Measurements from ENCODE around the gene ABHD17A. TPM values are rescaled to one million over a fixed set of nuclear protein-coding genes. Genes with fewer than 3 reads are reported as not detected.
A peak's percentile ranks its signal among the peaks of the same experiment; 100 is the strongest.

The ABHD17A gene
- total RNA-seq, 1 donor from 2014 or later, result 283 TPM

DNA sequence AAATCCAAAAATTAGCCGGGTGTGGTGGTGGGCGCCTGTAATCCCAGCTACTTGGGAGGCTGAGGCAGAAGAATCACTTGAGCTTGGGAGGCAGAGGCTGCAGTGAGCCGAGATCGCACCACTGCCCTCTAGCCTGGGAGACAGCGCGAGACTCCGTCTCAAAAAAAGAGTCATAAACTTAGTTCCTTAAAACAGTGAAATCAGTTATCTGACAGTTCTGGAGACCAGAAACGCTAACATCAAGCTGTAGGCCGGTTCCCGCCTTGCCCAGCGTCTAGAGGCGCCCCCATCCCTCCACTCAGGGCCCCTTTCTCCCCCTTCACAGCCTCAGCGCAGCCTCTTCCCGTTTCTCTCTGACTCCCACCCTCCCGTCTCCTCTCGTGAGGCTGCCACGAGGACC lies 31.9 kb upstream of the ABHD17A start:
- no peaks in the 10 kb centered on the region for H3K4me1 Mint-ChIP-seq (ENCODE audit: unreplicated experiment)
- H3K27ac Mint-ChIP-seq (ENCODE audit: unreplicated experiment), result no peak overlapping the region
- no peaks in the 10 kb centered on the region for H3K9me3 Mint-ChIP-seq (ENCODE audit: unreplicated experiment)
- no peak for DNase-seq (ENCODE audit: low spot score)
- H3K4me3 Mint-ChIP-seq (ENCODE audit: unreplicated experiment), result no peak overlapping the region
- H3K27me3 Mint-ChIP-seq (ENCODE audit: unreplicated experiment), result peaks cover 5% of the 10 kb centered on the region
- TF ChIP-seq, protein P1, sequence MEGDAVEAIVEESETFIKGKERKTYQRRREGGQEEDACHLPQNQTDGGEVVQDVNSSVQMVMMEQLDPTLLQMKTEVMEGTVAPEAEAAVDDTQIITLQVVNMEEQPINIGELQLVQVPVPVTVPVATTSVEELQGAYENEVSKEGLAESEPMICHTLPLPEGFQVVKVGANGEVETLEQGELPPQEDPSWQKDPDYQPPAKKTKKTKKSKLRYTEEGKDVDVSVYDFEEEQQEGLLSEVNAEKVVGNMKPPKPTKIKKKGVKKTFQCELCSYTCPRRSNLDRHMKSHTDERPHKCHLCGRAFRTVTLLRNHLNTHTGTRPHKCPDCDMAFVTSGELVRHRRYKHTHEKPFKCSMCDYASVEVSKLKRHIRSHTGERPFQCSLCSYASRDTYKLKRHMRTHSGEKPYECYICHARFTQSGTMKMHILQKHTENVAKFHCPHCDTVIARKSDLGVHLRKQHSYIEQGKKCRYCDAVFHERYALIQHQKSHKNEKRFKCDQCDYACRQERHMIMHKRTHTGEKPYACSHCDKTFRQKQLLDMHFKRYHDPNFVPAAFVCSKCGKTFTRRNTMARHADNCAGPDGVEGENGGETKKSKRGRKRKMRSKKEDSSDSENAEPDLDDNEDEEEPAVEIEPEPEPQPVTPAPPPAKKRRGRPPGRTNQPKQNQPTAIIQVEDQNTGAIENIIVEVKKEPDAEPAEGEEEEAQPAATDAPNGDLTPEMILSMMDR (IDR thresholded peaks at IDR 0.05; ENCODE audit: unreplicated experiment), result no peak
- H3K36me3 Mint-ChIP-seq (ENCODE audit: low read depth, unreplicated experiment), result peaks cover 8% of the 10 kb centered on the region

DNA sequence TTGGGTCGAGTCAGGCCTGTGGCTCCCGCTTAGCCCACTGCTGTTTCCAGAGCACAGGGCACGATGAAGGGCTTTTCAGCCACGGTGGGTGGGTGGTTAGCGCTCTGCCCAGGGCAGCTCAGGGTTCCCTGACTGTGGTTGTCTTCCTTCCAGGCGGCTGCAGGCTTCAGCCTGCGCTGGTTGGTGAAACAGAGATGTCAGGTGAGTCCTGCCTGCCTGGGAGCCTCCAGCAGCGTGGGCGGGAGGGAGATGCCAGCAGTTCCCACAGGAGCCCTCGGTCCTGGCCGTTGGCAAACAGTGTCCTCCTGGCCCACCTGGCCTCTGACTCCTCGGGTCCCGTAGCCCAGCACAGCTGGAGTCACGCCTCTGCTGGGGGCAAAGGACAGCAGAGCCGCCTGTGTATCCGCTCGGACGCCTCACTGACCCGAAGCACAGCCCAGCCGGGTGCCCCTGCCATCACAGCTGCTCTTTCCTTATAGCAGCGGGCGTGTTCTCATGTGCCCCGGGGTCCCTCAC lies 29.6 kb upstream of the ABHD17A start:
- H3K36me3 Mint-ChIP-seq (ENCODE audit: low read depth, unreplicated experiment), result peaks cover 3% of the 10 kb centered on the region
- peaks cover 4% of the 10 kb centered on the region for H3K4me1 Mint-ChIP-seq (ENCODE audit: unreplicated experiment)
- H3K9me3 Mint-ChIP-seq (ENCODE audit: unreplicated experiment), result no peaks in the 10 kb centered on the region
- H3K27ac Mint-ChIP-seq (ENCODE audit: unreplicated experiment), result no peak overlapping the region
- TF ChIP-seq, protein P1 (IDR thresholded peaks at IDR 0.05; ENCODE audit: unreplicated experiment), result no peak
- H3K4me3 Mint-ChIP-seq (ENCODE audit: unreplicated experiment), result no peak overlapping the region
- H3K27me3 Mint-ChIP-seq (ENCODE audit: unreplicated experiment), result peaks cover 5% of the 10 kb centered on the region
- no peak for DNase-seq (ENCODE audit: low spot score)

DNA sequence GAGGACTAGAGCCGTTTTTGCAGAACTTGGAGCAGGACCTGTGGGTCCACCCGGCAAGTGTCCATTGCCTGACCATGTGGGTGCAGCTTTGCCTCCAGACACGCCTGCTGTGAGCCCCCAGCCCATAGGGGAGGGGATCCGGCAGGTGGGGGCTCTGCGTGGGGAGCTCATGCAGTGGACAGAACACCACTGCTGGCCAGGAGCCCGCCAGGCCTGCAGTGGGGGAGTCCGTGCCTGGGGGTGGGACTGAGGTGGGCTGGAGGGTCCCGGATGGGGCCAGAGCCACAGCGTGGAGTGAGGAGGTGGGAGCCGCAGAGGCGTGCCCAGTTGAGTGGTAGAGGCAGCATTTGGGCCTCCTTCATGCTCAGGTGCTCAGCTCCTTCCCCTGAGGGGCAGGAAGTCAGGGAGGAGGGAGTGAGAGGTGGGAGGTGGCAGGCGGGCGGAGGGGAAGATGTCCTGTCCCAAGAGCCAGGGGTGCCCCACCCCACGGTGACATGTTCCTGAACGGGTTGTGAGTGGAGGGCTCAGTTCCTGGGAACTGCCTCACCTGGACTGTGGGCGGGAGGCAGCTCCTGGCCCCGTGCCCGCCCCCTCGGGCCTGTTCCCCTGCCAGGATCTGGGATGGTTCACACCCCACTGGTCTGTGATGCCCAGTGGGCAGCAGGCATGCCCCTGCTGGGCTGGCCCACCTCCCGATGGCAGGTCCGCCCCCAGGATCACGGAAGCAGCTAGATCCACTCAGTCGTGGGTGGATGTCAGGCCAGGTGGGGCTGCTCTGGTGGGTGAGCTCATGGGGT lies 28.7 kb upstream of the ABHD17A start:
- peaks cover 5% of the 10 kb centered on the region for H3K27me3 Mint-ChIP-seq (ENCODE audit: unreplicated experiment)
- no peak overlapping the region for H3K27ac Mint-ChIP-seq (ENCODE audit: unreplicated experiment)
- peak overlapping the region; percentile 37 for H3K4me3 Mint-ChIP-seq (ENCODE audit: unreplicated experiment)
- no peaks in the 10 kb centered on the region for H3K9me3 Mint-ChIP-seq (ENCODE audit: unreplicated experiment)
- H3K4me1 Mint-ChIP-seq (ENCODE audit: unreplicated experiment), result peaks cover 4% of the 10 kb centered on the region
- TF ChIP-seq, protein P1 (IDR thresholded peaks at IDR 0.05; ENCODE audit: unreplicated experiment), result no peak
- no peak for DNase-seq (ENCODE audit: low spot score)
- H3K36me3 Mint-ChIP-seq (ENCODE audit: low read depth, unreplicated experiment), result peaks cover 3% of the 10 kb centered on the region

DNA sequence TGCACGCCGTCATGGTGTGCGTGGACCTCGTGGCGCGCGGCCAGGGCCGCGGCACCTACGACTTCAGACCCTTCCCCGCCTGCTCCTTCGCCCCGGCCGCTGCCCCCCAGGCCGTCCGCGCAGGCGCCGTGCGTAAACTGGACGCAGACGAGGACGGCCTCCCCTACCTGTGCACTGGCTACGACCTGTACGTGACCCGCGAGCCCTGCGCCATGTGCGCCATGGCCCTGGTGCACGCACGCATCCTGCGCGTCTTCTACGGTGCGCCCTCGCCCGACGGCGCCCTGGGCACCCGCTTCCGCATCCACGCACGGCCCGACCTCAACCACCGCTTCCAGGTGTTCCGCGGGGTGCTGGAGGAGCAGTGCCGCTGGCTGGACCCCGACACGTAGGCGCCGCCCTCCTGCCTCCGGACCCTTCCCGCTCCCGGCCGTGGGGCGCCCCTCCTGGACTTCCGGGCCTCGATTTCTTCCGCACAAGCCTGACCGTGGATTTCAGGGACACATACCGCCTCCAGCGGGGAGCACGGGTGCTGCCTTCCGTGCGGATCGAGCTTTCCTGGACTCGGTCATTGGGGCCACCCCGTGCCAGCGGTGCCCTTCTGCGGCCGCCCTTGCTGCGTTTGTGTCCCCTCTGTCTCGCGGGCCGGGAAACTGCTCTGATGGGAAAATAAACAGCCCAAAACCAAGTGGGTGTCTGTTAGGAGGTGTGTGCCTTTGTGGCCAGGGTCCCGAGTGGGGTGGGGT lies 27.6 kb upstream of the ABHD17A start:
- Mint-ChIP-seq H3K27me3 (ENCODE audit: unreplicated experiment) (peaks cover 5% of the 10 kb centered on the region), H3K27ac (ENCODE audit: unreplicated experiment) (no peak overlapping the region), H3K4me3 (ENCODE audit: unreplicated experiment) (peak overlapping the region; percentile 37), H3K4me1 (ENCODE audit: unreplicated experiment) (peaks cover 4% of the 10 kb centered on the region), H3K9me3 (ENCODE audit: unreplicated experiment) (no peaks in the 10 kb centered on the region), H3K36me3 (ENCODE audit: low read depth, unreplicated experiment) (no peaks in the 10 kb centered on the region)
- TF ChIP-seq, protein P1 (IDR thresholded peaks at IDR 0.05; ENCODE audit: unreplicated experiment), result no peak
- DNase-seq (ENCODE audit: low spot score), result no peak
